GM04504 (cell line): Measurements from ENCODE around the gene CNNM2.
"Not testable (repeated sequence)": the region's sequence is repeated elsewhere in the genome, so short reads cannot be mapped to it uniquely, and the experiment has no call there.

ENCODE experiments used
- DNase-seq: peaks from one replicate; pipeline ENCODE4 v3.0.0-alpha.2; 2012; ENCODE audit warnings: low read depth

CNNM2 gene

DNA sequence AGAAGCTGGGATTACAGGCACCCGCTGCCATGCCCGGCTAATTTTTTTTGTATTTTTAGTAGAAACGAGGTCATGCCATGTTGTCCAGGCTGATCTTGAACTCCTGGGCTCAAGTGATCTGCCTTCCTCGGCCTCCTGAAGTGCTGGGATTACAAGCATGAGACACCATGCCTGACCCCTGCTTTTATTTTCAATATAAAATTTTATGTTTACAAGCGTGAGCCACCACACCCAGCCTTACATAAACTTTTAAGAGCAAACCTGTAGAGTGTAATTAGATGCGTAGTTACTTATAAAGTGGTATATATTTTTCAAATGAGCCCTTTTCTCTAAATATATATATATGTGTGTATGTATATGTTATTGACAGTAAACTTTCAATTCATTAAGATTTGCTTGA, 8.7 kb downstream of the CNNM2 start:
- DNase-seq: no peak

DNA sequence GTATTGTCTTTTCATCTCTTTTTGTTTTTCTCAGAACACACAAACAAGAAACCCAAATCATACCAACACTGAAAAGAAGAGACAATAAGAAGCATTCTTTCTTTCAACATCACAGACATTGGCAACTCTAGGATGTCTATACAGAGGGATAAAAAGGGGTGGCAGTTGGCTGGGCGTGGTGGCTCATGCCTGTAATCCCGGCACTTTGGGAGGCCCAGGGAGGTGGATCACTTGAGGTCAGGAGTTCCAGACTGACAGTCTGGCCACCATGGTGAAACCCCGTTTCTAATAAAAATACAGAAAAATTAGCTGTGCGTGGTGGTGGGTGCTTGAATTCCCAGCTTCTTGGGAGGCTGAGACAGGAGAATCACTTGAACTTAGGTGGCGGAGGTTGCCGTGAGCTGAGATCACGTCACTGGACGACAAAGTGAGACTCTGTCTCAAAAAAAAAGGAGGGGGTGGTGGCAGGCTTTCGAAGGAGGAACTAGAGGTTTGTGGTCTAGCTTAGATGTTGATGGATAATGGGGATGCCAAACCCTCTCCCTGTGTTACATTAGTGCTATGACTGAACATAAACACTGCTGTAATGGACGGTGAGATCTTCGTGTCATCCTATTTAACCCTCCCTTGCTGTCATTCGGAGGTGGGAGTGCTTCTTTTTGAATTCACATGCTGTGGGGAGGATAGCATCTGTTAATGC, 9.4 kb downstream of the CNNM2 start:
- DNase-seq: no peak

DNA sequence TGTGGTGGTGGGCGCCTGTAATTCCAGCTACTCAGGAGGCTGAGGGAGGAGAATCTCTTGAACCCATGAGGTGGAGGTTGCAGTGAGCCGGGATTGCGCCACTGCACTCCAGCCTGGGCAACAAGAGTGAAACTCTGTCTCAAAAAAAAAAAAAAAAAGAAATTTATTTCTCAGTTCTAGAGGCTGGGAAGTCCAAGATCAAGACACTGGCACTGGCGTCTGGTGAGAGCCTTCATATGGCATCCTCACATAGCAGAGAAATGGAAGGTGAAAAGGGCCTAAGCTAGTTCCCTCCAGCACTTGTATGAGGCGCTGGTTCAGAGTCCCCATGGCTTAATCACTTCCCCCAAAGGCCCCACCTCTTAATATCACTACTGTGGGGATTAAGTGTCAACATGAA, 10.3 kb downstream of the CNNM2 start:
- DNase-seq: not testable (repeated sequence)

DNA sequence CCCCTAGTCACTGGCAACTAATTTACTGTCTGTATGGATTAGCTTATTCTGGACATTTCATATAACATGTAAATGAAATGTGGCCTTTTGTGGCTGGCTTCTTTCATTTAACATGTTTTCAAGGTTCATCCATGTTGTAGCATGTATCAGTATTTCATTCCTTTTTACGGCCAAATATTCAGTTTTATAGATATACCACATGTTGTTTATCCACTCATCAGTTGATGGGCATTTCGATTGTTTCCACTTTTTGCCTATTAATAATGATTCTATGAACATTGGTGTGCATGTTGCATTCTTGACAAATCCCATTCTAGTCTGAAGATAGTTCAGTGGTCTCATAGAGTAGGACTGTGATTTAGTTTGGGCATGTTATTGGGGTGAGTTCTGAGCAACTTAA, 12.6 kb downstream of the CNNM2 start:
- DNase-seq: no peak

DNA sequence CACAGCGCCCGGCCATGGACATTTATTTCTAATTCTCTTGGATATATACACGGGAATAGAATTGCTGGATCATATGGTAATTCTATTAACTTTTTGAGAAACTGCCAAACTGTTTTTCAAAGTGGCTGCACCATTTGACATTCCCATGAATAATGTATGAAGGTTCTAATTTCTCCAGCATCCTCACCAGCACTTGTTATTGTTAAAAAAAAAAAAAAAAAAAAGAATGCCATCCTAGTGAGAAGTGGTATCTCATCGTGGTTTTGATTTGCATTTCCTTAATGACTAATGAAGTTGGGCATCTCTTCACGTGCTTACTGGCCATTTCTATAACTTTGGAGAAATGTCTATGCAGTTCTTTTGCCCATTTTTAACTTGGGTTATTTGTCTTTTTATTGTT, 13.5 kb downstream of the CNNM2 start:
- no peak for DNase-seq

DNA sequence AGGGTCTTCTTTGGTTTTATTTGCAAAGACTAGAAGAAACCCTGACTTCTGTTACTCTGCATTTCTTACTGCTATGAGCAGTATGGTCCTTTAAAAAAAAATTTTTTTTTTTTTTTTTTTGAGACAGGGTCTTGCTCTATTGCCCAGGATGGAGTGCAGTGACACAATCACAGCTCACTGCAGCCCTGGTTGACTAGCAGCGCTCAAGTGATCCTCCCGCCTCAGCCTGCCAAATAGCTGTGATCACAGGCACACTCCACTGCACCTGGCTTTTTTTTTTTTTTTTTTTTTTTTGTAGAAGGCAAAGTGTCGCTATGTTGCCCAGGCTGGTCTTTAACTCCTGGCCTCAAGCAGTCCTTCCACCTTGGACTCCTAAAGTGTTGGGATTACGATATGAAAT, 17.4 kb downstream of the CNNM2 start:
- no peak for DNase-seq

DNA sequence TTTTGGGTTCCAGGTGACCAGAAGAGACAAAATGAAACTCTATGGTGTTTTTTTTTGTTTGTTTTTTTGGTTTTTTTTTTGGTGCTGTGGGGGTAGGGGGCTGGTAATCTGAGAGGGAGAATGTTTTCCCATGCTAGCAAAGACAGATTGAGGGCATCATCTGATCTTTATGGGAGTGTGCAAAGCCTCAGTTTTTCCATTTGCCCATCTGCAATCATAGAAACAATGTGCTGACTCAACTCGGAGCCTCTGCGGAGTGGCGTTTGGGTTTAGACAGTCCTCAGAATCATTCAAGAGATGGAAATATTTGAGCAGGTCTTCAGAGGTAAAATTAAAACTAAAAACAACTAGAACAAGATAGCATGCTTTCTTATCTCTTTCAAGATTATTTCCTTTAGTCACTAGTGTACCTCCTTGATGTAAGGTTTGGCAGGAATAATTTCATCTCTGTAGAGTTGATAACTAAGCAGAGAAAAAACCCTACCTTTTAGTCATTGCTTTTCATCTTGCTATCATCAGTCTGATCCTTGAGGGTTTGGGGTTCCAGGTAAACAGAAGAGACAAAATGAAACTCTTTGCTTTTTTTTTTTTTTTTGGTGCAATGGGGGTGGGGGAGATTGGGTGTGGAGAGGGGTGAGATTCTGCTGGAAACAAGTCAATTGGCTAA, 18.0 kb downstream of the CNNM2 start:
- no peak for DNase-seq

DNA sequence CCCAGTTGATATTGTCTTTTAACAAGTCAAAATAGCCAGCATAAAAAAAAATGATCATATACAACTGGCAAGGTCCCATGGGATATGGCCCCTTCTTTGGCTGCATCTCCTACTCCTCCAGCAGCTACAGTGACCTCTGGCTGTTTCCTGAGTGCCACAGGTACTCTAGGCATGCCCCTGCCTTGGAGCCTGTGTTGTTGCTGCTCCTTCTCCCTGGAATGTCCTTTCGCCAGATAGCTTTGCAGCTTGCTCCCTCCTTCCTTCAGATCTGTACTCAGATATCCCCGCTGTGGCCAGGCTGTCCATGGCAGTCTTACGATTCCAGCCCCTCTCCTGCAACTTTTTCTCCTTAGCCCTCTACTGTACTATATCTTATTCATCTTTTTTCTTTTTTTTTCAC, 23.3 kb downstream of the CNNM2 start:
- DNase-seq: no peak

DNA sequence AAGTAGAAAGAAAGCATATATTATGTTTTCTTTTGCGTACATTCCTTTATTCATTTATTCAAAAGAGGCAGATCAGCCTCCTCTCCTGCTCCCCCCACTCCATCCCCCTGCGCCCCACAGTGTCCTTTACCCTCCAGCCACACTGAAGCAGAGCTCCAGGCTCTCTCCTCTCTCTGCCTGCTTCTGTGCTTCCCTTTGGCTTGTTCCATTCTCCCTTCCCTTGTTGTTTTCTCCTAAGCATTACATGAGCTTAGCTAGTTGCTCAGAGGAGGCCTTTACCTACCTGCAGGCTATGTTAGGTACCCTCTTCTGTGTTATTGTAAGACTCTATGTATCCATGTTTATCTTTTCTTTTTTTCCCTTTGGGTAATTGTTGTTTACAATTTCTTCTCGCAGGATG, 27.4 kb downstream of the CNNM2 start:
- DNase-seq: no peak

DNA sequence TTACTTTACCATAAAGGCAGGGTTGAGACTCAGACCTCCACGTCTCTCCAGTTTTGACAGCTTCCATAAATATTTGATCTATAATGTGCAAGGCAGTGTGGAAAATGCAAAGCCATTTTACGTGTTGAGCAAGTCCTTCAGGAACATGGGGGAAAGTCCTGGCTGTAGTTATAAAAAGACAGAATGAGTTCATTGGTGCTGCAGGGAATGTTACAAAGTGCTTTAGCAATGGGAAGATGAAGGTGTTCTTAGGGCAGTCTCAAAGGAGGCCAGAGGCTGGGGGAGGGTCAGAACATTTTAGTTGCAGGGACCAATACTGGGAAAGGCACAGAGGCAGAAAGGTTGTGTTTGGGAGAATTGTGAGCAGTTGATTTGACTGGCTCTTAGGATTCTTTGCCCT, 27.9 kb downstream of the CNNM2 start:
- no peak for DNase-seq

DNA sequence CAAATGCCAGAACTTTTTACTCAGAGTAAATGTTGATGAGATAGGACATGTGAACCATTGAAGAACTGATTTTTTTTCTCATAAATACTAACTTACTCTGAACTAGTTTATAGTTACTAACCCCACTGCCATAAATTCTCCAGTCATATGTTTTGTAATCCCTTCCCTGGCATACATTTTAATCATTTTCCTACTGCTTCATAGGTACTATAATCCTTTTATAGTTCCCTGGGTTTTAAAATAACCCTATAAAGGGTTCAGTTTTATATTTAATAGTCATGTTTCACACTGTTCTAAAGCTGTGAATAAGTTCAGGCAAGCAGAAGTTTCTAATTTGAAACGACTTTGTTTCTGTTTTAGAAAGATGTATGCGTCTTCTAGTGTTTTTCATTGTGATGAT, 28.9 kb downstream of the CNNM2 start:
- no peak for DNase-seq

DNA sequence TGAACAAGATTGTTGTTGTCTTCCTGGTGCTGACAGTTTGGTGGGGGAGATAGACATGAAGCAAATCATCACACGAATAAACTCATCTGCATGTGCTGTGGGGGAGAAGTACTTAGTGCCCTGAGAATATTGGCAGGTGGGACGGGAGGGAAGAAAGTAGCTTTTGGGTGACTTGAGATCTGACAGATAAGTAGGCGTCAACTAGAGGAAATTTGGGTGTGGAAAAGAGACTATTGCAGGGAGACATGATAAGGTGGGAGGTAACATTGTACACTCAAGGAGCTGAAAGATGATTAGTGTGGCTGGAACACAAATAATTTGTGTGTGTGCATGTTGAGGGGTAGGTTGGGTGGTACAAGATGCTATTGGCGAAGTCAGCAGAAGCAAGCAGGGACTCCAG, 30.1 kb downstream of the CNNM2 start:
- DNase-seq: no peak

DNA sequence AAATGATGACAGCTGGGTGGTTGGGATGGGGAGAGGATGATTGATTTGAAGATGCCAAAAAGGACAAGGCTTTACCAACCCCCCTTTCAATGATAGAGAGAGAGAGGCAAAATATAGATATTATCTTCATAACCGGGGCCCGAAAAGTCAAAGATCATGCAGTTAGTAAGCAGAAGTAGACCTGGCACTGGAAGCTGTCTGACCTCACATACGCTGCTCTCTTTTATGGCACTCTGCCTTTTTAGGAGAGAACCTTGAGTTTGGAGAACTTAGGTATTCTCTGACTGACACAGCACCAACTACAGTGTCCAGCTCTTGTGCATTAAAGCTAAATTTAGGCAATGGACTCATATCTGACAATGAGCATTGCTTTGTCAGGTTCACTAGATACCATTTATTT, 30.7 kb downstream of the CNNM2 start:
- no peak for DNase-seq

DNA sequence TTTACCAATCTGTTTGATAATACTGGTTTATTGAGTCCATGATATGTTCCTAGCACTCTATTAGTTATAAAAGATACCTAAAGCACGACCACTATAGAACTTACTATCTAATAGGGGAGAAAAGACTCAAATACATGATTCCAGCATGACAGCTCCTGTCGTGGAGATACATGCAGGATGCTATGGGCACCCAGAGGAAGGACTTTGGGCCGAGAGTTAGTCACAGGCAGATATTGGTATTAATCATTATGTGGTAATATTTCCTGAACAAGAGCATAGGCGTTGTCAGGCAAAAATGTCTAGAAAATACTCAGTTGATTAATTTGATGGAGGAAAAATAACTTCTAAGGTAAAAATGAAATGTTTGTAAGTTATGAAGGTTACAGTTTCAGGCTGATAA, 31.8 kb downstream of the CNNM2 start:
- DNase-seq: no peak

DNA sequence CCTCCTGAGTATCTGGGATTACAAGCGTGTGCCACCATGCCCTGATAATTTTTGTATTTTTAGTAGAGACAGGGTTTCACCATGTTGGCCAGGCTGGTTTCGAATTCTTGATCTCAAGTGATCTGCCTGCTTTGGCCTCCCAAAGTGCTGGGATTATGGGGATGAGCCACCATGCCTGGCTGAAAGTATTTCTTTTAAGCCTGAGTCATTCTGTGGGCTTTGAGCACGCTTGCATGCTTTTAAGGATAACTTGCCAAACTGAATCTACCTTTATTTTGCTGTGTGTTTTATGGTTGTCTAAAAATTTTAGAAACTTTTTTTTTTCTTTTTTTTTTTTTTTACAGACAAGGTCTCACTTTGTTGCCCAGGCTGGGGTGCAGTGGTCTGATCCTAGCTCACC, 33.2 kb downstream of the CNNM2 start:
- DNase-seq: no peak

DNA sequence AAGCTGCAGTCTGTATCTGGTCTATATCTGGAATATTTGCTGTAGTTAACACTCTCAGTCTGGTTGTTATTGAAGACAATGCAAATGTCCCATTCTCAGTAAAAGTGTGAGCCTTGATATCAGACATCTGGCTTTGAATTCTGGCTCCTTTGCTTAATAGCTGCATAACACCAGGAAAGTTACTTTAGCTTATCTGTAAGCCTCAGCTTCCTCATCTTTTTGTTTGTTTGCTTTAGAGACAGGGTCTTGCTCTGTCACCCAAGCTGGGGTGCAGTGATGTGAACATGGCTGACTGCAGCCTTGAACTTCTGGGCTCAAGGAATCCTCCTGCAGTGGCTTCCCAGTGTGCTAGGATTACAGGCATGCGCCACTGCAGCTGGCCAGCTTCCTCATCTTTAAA, 41.3 kb downstream of the CNNM2 start:
- DNase-seq: no peak

DNA sequence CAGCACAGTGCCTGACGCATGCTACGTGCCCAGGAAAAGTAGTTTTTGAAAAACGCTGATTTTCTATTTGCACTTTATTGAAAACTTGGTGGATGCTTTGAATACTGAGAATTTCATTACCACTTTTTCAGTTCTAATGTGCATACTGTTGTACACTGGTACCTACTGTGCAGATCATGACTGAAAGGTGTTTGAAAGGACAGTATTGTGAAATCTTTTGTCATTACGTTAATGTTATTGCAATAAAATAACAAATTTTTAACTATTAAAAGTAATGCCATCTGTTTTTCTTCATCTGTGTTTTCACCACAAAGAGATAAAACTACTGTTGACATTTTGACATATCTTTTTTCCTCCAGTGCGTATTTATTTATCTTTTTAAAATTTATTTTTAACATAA, 42.1 kb downstream of the CNNM2 start:
- no peak for DNase-seq

DNA sequence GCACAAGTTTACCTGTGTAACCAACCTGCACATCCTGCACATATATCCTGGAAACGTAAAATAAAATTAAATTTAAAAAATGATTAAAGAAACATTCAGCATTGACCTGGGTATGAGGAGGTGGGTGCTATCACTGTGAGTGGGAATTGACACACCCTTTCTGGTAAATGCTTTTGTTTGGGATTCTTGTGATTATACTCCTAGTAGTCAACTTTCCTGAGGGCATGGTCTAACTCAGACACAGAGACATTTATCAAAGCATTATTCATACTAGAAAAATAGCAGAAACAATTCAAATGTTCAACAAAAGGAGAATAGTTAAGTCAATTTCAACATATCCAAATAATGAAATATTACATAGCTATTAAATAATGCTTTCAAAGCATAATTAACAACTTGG, 44.2 kb downstream of the CNNM2 start:
- DNase-seq: no peak

DNA sequence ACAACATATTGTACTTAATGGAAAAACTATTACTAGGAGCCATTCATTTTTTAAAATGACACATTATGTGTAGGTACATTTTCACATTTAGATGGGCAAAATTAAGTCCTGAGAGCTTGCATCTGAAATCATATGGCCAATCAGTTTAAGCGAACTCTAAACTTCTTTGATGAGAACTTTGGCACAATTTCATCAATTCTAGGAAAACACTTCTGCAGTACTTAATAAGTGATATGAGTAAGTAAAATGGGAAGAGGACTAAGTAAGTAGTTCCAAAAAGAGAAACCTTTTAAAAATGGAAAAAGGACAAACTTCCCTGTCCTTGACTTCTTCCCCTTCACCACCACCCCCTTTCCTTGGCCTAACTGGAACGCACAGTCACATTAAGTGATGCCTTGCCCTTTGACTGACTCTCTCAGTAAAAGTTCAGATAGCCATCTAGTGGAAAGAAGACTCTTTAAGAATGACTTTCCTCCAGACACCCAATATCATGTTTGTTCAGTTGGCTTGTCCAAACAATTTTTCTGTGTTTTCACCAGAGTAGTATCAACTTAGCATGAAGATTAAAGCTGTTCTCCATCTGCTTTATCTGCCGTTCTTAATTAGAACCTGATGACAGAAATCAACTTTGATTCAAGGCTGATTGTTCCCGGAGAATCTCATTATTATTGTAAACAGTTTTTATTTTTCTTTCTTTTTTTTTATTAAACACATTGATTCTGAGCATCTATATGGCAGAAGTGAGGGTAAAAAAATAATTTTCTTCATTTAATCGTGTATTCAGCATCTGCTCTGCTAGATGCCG, 45.1 kb downstream of the CNNM2 start:
- no peak for DNase-seq

DNA sequence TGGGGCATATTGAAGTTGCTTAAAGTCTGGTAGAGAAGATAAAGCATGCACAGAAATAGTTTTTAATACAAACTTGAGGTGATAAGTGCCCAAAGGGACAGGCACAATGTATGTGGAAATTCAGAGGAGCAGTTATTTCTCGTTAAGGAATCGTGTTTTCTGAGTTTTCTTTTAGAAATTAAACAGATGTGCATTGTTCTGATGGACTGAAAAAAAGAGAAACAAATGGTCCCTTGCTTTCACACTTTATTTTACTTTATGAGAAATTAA, 45.6 kb downstream of the CNNM2 start:
- no peak for DNase-seq

DNA sequence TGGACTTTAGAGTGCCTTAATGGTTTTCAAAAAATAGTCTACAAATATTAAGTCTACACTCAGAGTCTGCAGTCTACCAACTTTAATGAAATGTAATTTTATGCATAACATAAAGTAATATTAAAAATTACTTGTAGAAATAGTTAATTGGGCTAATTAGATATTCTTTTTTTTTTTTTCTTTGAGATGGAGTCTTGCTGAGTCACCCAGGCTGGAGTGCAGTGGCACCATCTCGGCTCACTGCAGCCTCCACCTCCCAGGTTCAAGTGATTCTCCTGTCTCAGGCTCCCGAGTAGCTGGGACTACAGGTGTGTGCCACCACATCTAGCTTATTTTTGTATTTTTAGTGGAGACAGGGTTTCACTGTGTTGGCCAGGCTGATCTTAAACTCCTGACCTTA, 46.0 kb downstream of the CNNM2 start:
- DNase-seq: not testable (repeated sequence)

DNA sequence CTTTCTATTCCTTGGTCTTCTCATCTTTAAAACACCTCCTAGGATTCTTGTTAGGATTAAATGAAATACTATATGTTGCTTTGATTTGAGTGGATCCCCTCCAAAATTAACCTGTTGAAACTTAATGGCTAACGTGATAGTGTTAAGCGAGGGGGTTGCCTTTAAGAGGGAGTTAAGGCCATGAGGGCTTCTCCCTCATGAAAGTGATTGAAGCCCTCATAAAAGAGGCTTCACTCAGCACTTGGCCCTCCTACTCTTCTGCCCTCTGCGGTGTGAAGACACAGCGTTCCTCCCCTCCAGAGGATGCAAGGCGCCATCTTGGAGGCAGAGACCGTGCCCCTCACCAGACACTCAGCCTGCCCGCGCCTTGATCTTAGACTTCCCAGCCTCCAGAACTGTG, 46.6 kb downstream of the CNNM2 start:
- DNase-seq: no peak

DNA sequence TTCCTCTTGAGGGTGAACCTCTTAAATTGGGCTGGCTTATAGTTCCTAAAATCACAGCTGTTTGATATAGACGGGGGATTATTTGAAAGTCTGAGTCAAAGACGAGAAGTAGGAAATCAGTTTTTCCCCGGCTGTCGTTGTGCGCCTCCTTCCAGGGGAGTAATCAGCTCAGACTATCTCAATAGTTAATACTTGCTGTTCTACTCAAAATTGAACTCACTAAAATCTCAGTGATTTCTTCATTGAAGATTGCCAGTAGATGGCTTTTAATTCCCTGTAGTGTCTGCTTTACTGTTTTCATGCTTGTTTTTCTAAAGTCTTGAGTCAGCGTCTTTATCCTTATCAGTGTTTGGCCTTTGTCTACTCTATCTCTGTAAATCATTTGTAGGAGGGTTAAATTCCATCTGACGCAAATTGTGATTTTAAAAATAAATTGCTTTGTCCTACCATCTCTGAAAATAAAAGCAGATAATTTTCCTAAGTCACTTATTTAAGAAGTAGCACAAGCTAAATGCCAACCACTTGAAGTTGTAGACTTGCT, 47.3 kb downstream of the CNNM2 start:
- DNase-seq: no peak
